DOHH2 (cell line): Measurements from ENCODE around the gene TXNDC5.

Experiments
- H3F3A ChIP-seq: fragments of 200-600 bp; sonication (generic), shearing (Covaris generic); 2 replicates; pipeline ENCODE4 v1.6.0; 2016; ENCODE audit warnings: antibody characterized with exemption, mild to moderate bottlenecking; ENCODE audit not compliant: control insufficient read depth, insufficient read depth
- H3K27ac ChIP-seq: fragments of 200-600 bp; sonication (generic); 2 replicates; pipeline ENCODE4 v1.5.1; 2014; ENCODE audit warnings: low read depth, mild to moderate bottlenecking, low read length, moderate library complexity
- H3K27me3 ChIP-seq: fragments of 200-600 bp; sonication (generic); 2 replicates; pipeline ENCODE4 v1.6.1; 2014; ENCODE audit warnings: mild to moderate bottlenecking, low read length, mixed read lengths; ENCODE audit not compliant: control insufficient read depth
- H3K36me3 ChIP-seq: fragments of 200-600 bp; sonication (generic); 2 replicates; pipeline ENCODE4 v1.6.1; 2014; ENCODE audit warnings: mild to moderate bottlenecking, low read length, moderate library complexity, mixed read lengths; ENCODE audit not compliant: control insufficient read depth
- H3K4me1 ChIP-seq: fragments of 200-600 bp; sonication (generic); 2 replicates; pipeline ENCODE4 v1.6.1; 2014; ENCODE audit warnings: mild to moderate bottlenecking, low read length, mixed read lengths; ENCODE audit not compliant: control insufficient read depth
- H3K4me2 ChIP-seq: fragments of 200-600 bp; sonication (generic); 2 replicates; pipeline ENCODE4 v1.6.0; 2014; ENCODE audit warnings: mild to moderate bottlenecking, low read length, moderate library complexity
- H3K4me3 ChIP-seq: fragments of 200-600 bp; sonication (generic); 2 replicates; pipeline ENCODE4 v1.5.1; 2014; ENCODE audit warnings: mild to moderate bottlenecking, low read length, mixed read lengths
- H3K79me2 ChIP-seq: fragments of 200-600 bp; sonication (generic); 2 replicates; pipeline ENCODE4 v1.6.1; 2014; ENCODE audit warnings: mild to moderate bottlenecking, low read length, mixed read lengths; ENCODE audit not compliant: control insufficient read depth
- H3K9me2 ChIP-seq: fragments of 200-600 bp; sonication (generic); replicated peaks from 2 replicates; pipeline ENCODE4 v1.6.1; 2014; ENCODE audit warnings: mild to moderate bottlenecking, low read length, mixed read lengths; ENCODE audit not compliant: control insufficient read depth
- H3K9me3 ChIP-seq: fragments of 200-600 bp; sonication (generic); 2 replicates; pipeline ENCODE4 v1.6.1; 2014; ENCODE audit warnings: antibody characterized with exemption, low read length, mixed read lengths; ENCODE audit not compliant: control insufficient read depth, insufficient read depth
- H4K20me1 ChIP-seq: fragments of 200-600 bp; sonication (generic); 2 replicates; pipeline ENCODE4 v1.6.0; 2014; ENCODE audit warnings: low read depth, mild to moderate bottlenecking, antibody characterized with exemption, low read length, moderate library complexity; ENCODE audit not compliant: control insufficient read depth, insufficient read depth
- EZH2phosphoT487 ChIP-seq: fragments of 200-600 bp; sonication (generic); IDR thresholded peaks from 2 replicates; pipeline ENCODE4 v1.6.1; 2017; ENCODE audit warnings: borderline replicate concordance, mild to moderate bottlenecking, antibody characterized with exemption, low read length, moderate library complexity, mixed read lengths
- TF ChIP-seq, protein P1 (sequence below): fragments of 200-600 bp; sonication (generic); IDR thresholded peaks from one replicate; pipeline ENCODE4 v1.5.1; 2014; ENCODE audit warnings: antibody characterized with exemption, mild to moderate bottlenecking, low read depth, low read length; ENCODE audit not compliant: poor library complexity, severe bottlenecking

TXNDC5 gene

DNA sequence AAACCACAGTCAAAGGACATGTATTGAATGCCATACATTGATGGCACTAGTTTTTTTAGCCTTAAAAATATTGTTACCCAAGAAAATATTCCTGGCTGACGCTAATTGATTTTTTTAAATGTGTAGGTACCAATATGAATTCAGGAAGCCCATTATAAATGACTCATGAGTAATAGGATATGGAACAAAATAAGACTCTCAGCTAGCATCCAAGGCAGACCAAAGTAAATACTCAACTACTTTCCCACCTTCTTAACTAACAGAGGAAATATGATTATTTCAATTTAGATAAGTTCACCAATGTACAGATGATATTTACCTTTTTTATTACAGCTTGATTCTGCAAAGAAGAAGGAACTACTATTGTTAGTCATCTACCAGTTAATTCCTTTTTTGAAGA is 43.2 kb upstream of the TXNDC5 start:
- Histone ChIP-seq H3F3A (no peaks in the 10 kb centered on the region), H3K4me3 (no peak overlapping the region), H3K4me2 (no peak overlapping the region), H3K36me3 (no peaks in the 10 kb centered on the region), H4K20me1 (no peaks in the 10 kb centered on the region), H3K79me2 (no peaks in the 10 kb centered on the region), H3K27me3 (peaks cover 3% of the 10 kb centered on the region; the same call in 1 of the 2 replicates), H3K9me3 (no peaks in the 10 kb centered on the region), H3K4me1 (no peaks in the 10 kb centered on the region), H3K27ac (no peak overlapping the region), H3K9me2 (no peaks in the 10 kb centered on the region)
- TF ChIP-seq, protein P1, sequence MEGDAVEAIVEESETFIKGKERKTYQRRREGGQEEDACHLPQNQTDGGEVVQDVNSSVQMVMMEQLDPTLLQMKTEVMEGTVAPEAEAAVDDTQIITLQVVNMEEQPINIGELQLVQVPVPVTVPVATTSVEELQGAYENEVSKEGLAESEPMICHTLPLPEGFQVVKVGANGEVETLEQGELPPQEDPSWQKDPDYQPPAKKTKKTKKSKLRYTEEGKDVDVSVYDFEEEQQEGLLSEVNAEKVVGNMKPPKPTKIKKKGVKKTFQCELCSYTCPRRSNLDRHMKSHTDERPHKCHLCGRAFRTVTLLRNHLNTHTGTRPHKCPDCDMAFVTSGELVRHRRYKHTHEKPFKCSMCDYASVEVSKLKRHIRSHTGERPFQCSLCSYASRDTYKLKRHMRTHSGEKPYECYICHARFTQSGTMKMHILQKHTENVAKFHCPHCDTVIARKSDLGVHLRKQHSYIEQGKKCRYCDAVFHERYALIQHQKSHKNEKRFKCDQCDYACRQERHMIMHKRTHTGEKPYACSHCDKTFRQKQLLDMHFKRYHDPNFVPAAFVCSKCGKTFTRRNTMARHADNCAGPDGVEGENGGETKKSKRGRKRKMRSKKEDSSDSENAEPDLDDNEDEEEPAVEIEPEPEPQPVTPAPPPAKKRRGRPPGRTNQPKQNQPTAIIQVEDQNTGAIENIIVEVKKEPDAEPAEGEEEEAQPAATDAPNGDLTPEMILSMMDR, result no peak
- TF ChIP-seq EZH2phosphoT487, result no peak

DNA sequence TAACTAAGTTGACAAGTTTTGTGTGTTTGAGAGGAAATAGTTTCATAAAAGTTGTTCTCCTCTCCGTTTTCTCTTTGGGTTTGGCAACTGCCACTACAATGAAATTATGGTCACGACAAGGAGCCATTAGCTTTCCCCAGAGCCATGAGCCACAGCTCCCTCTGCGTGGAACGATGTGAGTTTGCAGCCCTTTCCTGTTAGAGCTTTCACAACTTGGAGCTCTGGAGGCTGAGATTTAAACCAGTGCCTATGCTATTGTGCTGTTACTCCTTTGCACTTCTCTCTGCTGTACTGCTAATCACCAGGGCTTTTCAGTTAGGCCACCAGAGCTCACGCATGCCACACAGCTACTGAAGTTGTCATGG is 29.3 kb upstream of the TXNDC5 start:
- Histone ChIP-seq H3K9me2 (no peaks in the 10 kb centered on the region), H3K4me3 (no peak overlapping the region), H3K27ac (no peak overlapping the region), H3K36me3 (no peaks in the 10 kb centered on the region), H3K9me3 (no peaks in the 10 kb centered on the region), H3K4me2 (no peak overlapping the region), H4K20me1 (no peaks in the 10 kb centered on the region), H3F3A (no peaks in the 10 kb centered on the region), H3K4me1 (peaks cover 20% of the 10 kb centered on the region), H3K79me2 (no peaks in the 10 kb centered on the region), H3K27me3 (peaks cover 6% of the 10 kb centered on the region)
- TF ChIP-seq, protein P1, result no peak
- no peak for TF ChIP-seq EZH2phosphoT487

DNA sequence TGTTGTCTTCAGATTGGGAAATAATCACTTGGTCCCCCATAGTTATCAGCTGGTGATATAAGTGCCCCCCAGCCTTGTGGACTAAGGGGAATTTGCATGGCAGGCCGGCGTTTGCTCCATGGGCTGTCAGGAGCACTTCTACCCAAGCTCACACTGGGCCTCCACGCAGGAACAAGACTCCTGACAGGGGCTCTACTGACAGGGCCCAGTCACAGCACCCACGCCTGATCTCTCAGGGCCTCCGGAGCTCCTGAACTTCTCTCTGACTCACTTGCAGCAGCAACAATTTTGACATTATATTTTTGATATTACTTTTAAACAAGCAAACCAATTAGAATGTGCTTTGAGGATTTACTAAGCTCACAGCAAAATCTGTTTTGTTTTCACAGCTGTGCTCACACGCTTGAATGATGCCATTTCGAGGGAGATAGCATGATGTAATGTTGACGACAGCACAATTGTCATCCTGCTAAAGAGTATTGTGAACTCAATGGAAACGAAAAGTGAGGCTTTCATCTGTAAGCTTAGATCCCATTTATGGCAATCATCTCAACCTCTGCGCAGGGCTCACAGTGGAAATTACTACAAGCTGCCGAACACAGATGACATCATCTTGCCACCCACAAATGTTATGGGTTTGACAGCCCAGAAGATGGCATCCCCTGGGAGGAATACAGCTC is 28.7 kb upstream of the TXNDC5 start:
- H3K9me2 ChIP-seq, result no peaks in the 10 kb centered on the region
- no peak for TF ChIP-seq EZH2phosphoT487
- TF ChIP-seq, protein P1, result no peak
- H3K4me2 ChIP-seq, result peak overlapping the region; percentile 51
- H3K4me3 ChIP-seq, result peak overlapping the region; percentile 20; the same call in 1 of the 2 replicates
- H3F3A ChIP-seq, result no peaks in the 10 kb centered on the region
- no peaks in the 10 kb centered on the region for H3K36me3 ChIP-seq
- H3K9me3 ChIP-seq, result no peaks in the 10 kb centered on the region
- no peaks in the 10 kb centered on the region for H4K20me1 ChIP-seq
- no peak overlapping the region for H3K27ac ChIP-seq
- peaks cover 20% of the 10 kb centered on the region for H3K4me1 ChIP-seq
- H3K79me2 ChIP-seq, result no peaks in the 10 kb centered on the region
- H3K27me3 ChIP-seq, result peaks cover 10% of the 10 kb centered on the region
